B cell (primary cell): Measurements from ENCODE around the gene FRZB. TPM values are rescaled to one million over a fixed set of nuclear protein-coding genes. Genes with fewer than 3 reads are reported as not detected.
A peak's percentile ranks its signal among the peaks of the same experiment; 100 is the strongest.

Experiments
- ATAC-seq: fragments of 200-7000 bp; cut with Tn5 transposase; one replicate; pipeline ENCODE4 v1.10.0; 2021; ENCODE audit warnings: low read depth, mild to moderate bottlenecking, moderate number of reproducible peaks, moderate library complexity
- CTCF ChIA-PET: fragments of 350-600 bp; sonication (Branson Sonifier 250); formaldehyde crosslinking; loops from one replicate; lab custom pipeline; 2021; ENCODE audit warnings: antibody characterized with exemption, inconsistent platforms; lab: Charles Lee
- POLR2A ChIA-PET: fragments of 350-600 bp; sonication (Branson Sonifier 250); formaldehyde crosslinking; loops from one replicate; lab custom pipeline; 2021; ENCODE audit warnings: antibody characterized with exemption; lab: Charles Lee
- DNase-seq: peaks from one replicate; pipeline ENCODE4 v3.0.0; 2013
- H2AFZ ChIP-seq: 2 replicates; pipeline ENCODE4 v1.6.1; 2012; ENCODE audit warnings: mild to moderate bottlenecking, low read depth, low read length; ENCODE audit not compliant: insufficient read depth, poor library complexity, severe bottlenecking
- H3K27ac ChIP-seq, 2 donors: 1 replicate in 1 of 2; 2 replicates in 1 of 2; pipeline ENCODE4 v1.5.1; 2012 to 2013; ENCODE audit warnings: low read length in 2 of 2, mild to moderate bottlenecking in 2 of 2, moderate library complexity in 1 of 2
- H3K27me3 ChIP-seq, 4 experiments: fragments of 200-600 bp in 1 of 4; sonication (generic) in 1 of 4; replicated peaks in 1 of 4; 1 replicate in 2 of 4; 2 replicates in 2 of 4; pipeline versions ENCODE4 v1.6.1 to v1.7.0; 2013 to 2016; ENCODE audit warnings: low read length in 3 of 4, mild to moderate bottlenecking in 2 of 4, mixed read lengths in 1 of 4, moderate library complexity in 1 of 4; ENCODE audit not compliant: insufficient read depth in 4 of 4, control insufficient read depth in 3 of 4; ENCODE audit errors: control extremely low read depth in 1 of 4
- H3K36me3 ChIP-seq, 2 experiments: replicated peaks in 1 of 2; 1 replicate in 1 of 2; 2 replicates in 1 of 2; pipeline versions ENCODE4 v1.6.1 to v1.7.1; 2013; ENCODE audit warnings: low read length in 1 of 2; ENCODE audit not compliant: insufficient read depth in 2 of 2, control insufficient read depth in 1 of 2; ENCODE audit errors: control extremely low read depth in 1 of 2, extremely low read depth in 1 of 2
- H3K4me1 ChIP-seq, 2 donors: fragments of 200-600 bp in 1 of 2; sonication (generic) in 1 of 2; 1 replicate in 1 of 2; 2 replicates in 1 of 2; pipeline versions ENCODE4 v1.5.1 to v1.6.1; 2013 to 2017; ENCODE audit warnings: low read length in 2 of 2; ENCODE audit not compliant: control insufficient read depth in 2 of 2, insufficient read depth in 2 of 2
- H3K4me2 ChIP-seq: replicated peaks from 2 replicates; pipeline ENCODE3; 2012; ENCODE audit warnings: mild to moderate bottlenecking, low read depth, low read length; ENCODE audit not compliant: poor library complexity, severe bottlenecking
- H3K4me3 ChIP-seq, 5 experiments: fragments of 200-600 bp in 1 of 5; sonication (generic) in 1 of 5; 1 replicate in 3 of 5; 2 replicates in 2 of 5; pipeline versions ENCODE4 v1.5.1 to v1.7.0; 2011 to 2016; ENCODE audit warnings: low read length in 4 of 5, mild to moderate bottlenecking in 4 of 5, low read depth in 2 of 5, control low read depth in 1 of 5, moderate library complexity in 1 of 5; ENCODE audit not compliant: insufficient read depth in 1 of 5; ENCODE audit errors: control extremely low read depth in 1 of 5, extremely low read depth in 1 of 5
- H3K79me2 ChIP-seq: fragments of 200-600 bp; sonication (generic); one replicate; pipeline ENCODE4 v1.6.0; 2016; ENCODE audit warnings: low read length; ENCODE audit not compliant: control insufficient read depth, insufficient read depth
- H3K9ac ChIP-seq: fragments of 200-600 bp; sonication (generic); 2 replicates; pipeline ENCODE4 v1.6.1; 2017; ENCODE audit warnings: mild to moderate bottlenecking, low read length, moderate library complexity
- H3K9me3 ChIP-seq, 3 donors: one replicate each; pipeline versions ENCODE4 v1.6.1 to v1.7.1; 2013; ENCODE audit warnings: low read length in 2 of 3; ENCODE audit not compliant: control insufficient read depth in 2 of 3, insufficient read depth in 1 of 3; ENCODE audit errors: control extremely low read depth in 1 of 3
- H4K20me1 ChIP-seq: 2 replicates; pipeline ENCODE4 v1.6.0; 2012; ENCODE audit warnings: mild to moderate bottlenecking, low read length; ENCODE audit not compliant: insufficient read depth, control insufficient read depth, poor library complexity, severe bottlenecking
- H3K27ac Mint-ChIP-seq: one replicate; pipeline ENCODE4 v1.8.0; 2021; ENCODE audit warnings: mixed read lengths
- H3K27me3 Mint-ChIP-seq: one replicate; pipeline ENCODE4 v1.8.0; 2021; ENCODE audit warnings: mixed read lengths
- H3K4me1 Mint-ChIP-seq: one replicate; pipeline ENCODE4 v1.8.0; 2021; ENCODE audit warnings: mixed read lengths
- H3K4me3 Mint-ChIP-seq: one replicate; pipeline ENCODE4 v1.8.0; 2021; ENCODE audit warnings: mixed read lengths
- H3K9me3 Mint-ChIP-seq: one replicate; pipeline ENCODE4 v1.8.0; 2022; ENCODE audit warnings: mixed read lengths; ENCODE audit not compliant: insufficient read depth
- CTCF ChIP-seq: fragments of 200-600 bp; IDR thresholded peaks from one replicate; pipeline ENCODE4 v1.8.0; 2022; ENCODE audit warnings: antibody characterized with exemption, mild to moderate bottlenecking
- EZH2 ChIP-seq: IDR thresholded peaks from 2 replicates; pipeline ENCODE4 v1.6.1; 2012; ENCODE audit warnings: borderline replicate concordance, low read depth, mild to moderate bottlenecking, moderate library complexity, low read length; ENCODE audit not compliant: insufficient read depth, poor library complexity, severe bottlenecking
- WGBS: methylation state at CpG from one replicate; pipeline ENCODE4 v1.1.5; 2013; ENCODE audit warnings: missing lambda C conversion rate; ENCODE audit not compliant: insufficient coverage; 5-methylcytosine and 5-hydroxymethylcytosine counted together
- intact Hi-C: fragments of 100-400 bp; cut with micrococcal nuclease; formaldehyde crosslinking; loops from one replicate; pipeline ENCODE4 v1.10.0; 2022
- polyA plus RNA-seq: library from polyadenylated mRNA; depleted of rRNA; stranded (reverse); fragments of >200 nt; gene quantifications from 2 replicates; pipeline ENCODE4 v1.2.3, GENCODE V29; 2012
- total RNA-seq, 2 donors: library from RNA; stranded (reverse); fragments of 120-200 nt in 1 of 2; gene quantifications; 1 replicate in 1 of 2; 2 replicates in 1 of 2; pipeline versions ENCODE4 v1.2.3 to v1.2.4, GENCODE V29; 2013 to 2022

The FRZB gene
- total and polyA plus RNA-seq, 2 donors (not counting 1 experiment from before 2014, with no cell fraction given): 0.27 TPM; not detected in 1

- H3K9ac ChIP-seq: peak overlapping the region; percentile 38
- H4K20me1 ChIP-seq: no peaks in the 10 kb centered on the region
- intact Hi-C loops: no loop called here
- peak overlapping the region; percentile 66 for H2AFZ ChIP-seq
- Mint-ChIP-seq H3K27me3 (peaks cover 69% of the 10 kb centered on the region), H3K4me3 (no peak overlapping the region), H3K9me3 (no peaks in the 10 kb centered on the region), H3K27ac (no peak overlapping the region), H3K4me1 (peaks cover 21% of the 10 kb centered on the region)
- peaks cover 0 to 5% (median 2%) of the 10 kb centered on the region in 3 donors for H3K9me3 ChIP-seq
- ChIA-PET POLR2A (interaction anchor here (0.7 kb wide), 1 partner anchor 51 kb away, joined by 3 read pairs; no protein-coding TSS in a partner anchor), CTCF (no interaction called here)
- H3K27me3 ChIP-seq: peaks cover 0 to 34% (median 20%) of the 10 kb centered on the region in 4 experiments
- peak overlapping the region in 1 of 5 experiments; percentile 15 for H3K4me3 ChIP-seq
- no peaks in the 10 kb centered on the region for H3K79me2 ChIP-seq
- no peak for DNase-seq
- no peak overlapping the region for H3K27ac ChIP-seq
- no peak for ATAC-seq
- peaks cover 17 to 25% of the 10 kb centered on the region in 2 donors for H3K4me1 ChIP-seq
- no peaks in the 10 kb centered on the region for H3K36me3 ChIP-seq
- no peak for TF ChIP-seq EZH2
- no peak for TF ChIP-seq CTCF
- H3K4me2 ChIP-seq: peak overlapping the region; percentile 65
- WGBS: 55% methylated on average over 3 of the region's 12 CpGs
Observed at GRCh38 chr2:182867426-182868053, 1.1 kb upstream of the FRZB start.

- Mint-ChIP-seq H3K4me1 (peaks cover 21% of the 10 kb centered on the region), H3K9me3 (no peaks in the 10 kb centered on the region), H3K4me3 (peak overlapping the region; percentile 70), H3K27ac (no peak overlapping the region), H3K27me3 (peaks cover 65% of the 10 kb centered on the region)
- peaks cover 17 to 25% of the 10 kb centered on the region in 2 donors for H3K4me1 ChIP-seq
- 21% methylated on average over 19 of the region's 19 CpGs for WGBS
- H4K20me1 ChIP-seq: no peaks in the 10 kb centered on the region
- H3K4me3 ChIP-seq: peak overlapping the region in 2 of 5 experiments; percentile 16 to 38
- no peaks in the 10 kb centered on the region for H3K36me3 ChIP-seq
- no peak overlapping the region for H3K27ac ChIP-seq
- ChIA-PET CTCF (no interaction called here), POLR2A (no interaction called here)
- H3K9me3 ChIP-seq: peaks cover 0 to 5% (median 2%) of the 10 kb centered on the region in 3 donors
- TF ChIP-seq CTCF (no peak), EZH2 (no peak)
- no peak for ATAC-seq
- no peaks in the 10 kb centered on the region for H3K79me2 ChIP-seq
- intact Hi-C loops: no loop called here
- H3K4me2 ChIP-seq: peak overlapping the region; percentile 65
- no peak overlapping the region for H2AFZ ChIP-seq
- H3K9ac ChIP-seq: peak overlapping the region; percentile 18
- DNase-seq: peak; percentile 8
- H3K27me3 ChIP-seq: peaks cover 0 to 34% (median 20%) of the 10 kb centered on the region in 4 experiments
Observed at GRCh38 chr2:182866095-182866460, 359 bp downstream of the FRZB start.
